ENCODE data around the gene COQ10A. TPM values are rescaled to one million over a fixed set of nuclear protein-coding genes. Genes with fewer than 3 reads are reported as not detected.

The COQ10A gene
- polyA plus RNA-seq, 3 donors = 1.7 to 13.5 (median 2.0) TPM

GRCh38 chr12:56299308-56299852 is 32.6 kb downstream of the COQ10A start:
- Histone ChIP-seq H3K27ac (ENCODE audit: low read depth in 1 of 2, low read length in 2 of 2) (peak overlapping the region; percentile 84 to 95), H3K4me1 (ENCODE audit: control insufficient read depth in 1 of 2, insufficient read depth in 2 of 2, low read length in 2 of 2) (peaks cover 41 to 49% of the 10 kb centered on the region in 2 donors), H3K9ac (ENCODE audit: insufficient read depth, low read length, poor library complexity, severe bottlenecking) (peak overlapping the region; percentile 94), H3K9me3 (replicated peaks in 1 of 2; ENCODE audit: control insufficient read depth in 1 of 2, insufficient read depth in 1 of 2, low read length in 2 of 2) (no peaks in the 10 kb centered on the region), H3K36me3 (replicated peaks in 1 of 2; ENCODE audit: control insufficient read depth in 1 of 2, insufficient read depth in 2 of 2, low read length in 2 of 2) (peaks cover 5 to 21% of the 10 kb centered on the region in 2 donors), H4K20me1 (ENCODE audit: insufficient read depth, low read length) (peaks cover 53% of the 10 kb centered on the region), H2AFZ (ENCODE audit: insufficient read depth, low read depth, low read length, poor library complexity, severe bottlenecking) (peak overlapping the region; percentile 85), H3K4me2 (replicated peaks; ENCODE audit: extremely low read depth, low read length, poor library complexity, severe bottlenecking) (peak overlapping the region; percentile 99), H3K79me2 (ENCODE audit: insufficient read depth, low read length) (peaks cover 68% of the 10 kb centered on the region), H3K27me3 (ENCODE audit: control insufficient read depth in 2 of 2, insufficient read depth in 2 of 2, low read length in 2 of 2) (no peaks in the 10 kb centered on the region), H3K4me3 (replicated peaks in 1 of 3; ENCODE audit: low read depth in 2 of 3, low read length in 3 of 3) (peak overlapping the region; percentile 61 to 84 (median 66))
- peaks cover 50% of the 10 kb centered on the region for H3K4me1 Mint-ChIP-seq
- H3K36me3 Mint-ChIP-seq = peaks cover 9 to 29% of the 10 kb centered on the region in 2 donors
- H3K4me3 Mint-ChIP-seq = peak overlapping the region; percentile 93 to 98
- no peaks in the 10 kb centered on the region for H3K9me3 Mint-ChIP-seq
- intact Hi-C loops (cut with micrococcal nuclease) = no loop called here
- 0% methylated on average over 4 of the region's 10 CpGs for WGBS (ENCODE audit: insufficient coverage)
- no peak for TF ChIP-seq CTCF (IDR thresholded peaks at IDR 0.05)
- no peak for DNase-seq
- peaks cover 0 to 2% (median 0%) of the 10 kb centered on the region in 3 donors for H3K27me3 Mint-ChIP-seq (ENCODE audit: low read depth in 3 of 3)
- peak overlapping the region; percentile 94 to 97 (median 97) for H3K27ac Mint-ChIP-seq

GRCh38 chr12:56299853-56300643 is 33.3 kb downstream of the COQ10A start, which contains the start of gene CS:
Gene CS (minus strand): TSS chr12:56300330. CDS start chr12:56300201, 129 bp downstream.
- WGBS (ENCODE audit: insufficient coverage) = under 1% methylated on average over 56 of the region's 63 CpGs
- Histone ChIP-seq H3K79me2 (ENCODE audit: insufficient read depth, low read length) (peaks cover 61% of the 10 kb centered on the region), H3K4me1 (ENCODE audit: control insufficient read depth in 1 of 2, insufficient read depth in 2 of 2, low read length in 2 of 2) (peaks cover 41 to 49% of the 10 kb centered on the region in 2 donors), H3K27ac (ENCODE audit: low read depth in 1 of 2, low read length in 2 of 2) (peak within 1 kb of the TSS; percentile 84 to 95), H2AFZ (ENCODE audit: insufficient read depth, low read depth, low read length, poor library complexity, severe bottlenecking) (peak within 1 kb of the TSS; percentile 86), H3K9ac (ENCODE audit: insufficient read depth, low read length, poor library complexity, severe bottlenecking) (peak within 1 kb of the TSS; percentile 94), H3K9me3 (replicated peaks in 1 of 2; ENCODE audit: control insufficient read depth in 1 of 2, insufficient read depth in 1 of 2, low read length in 2 of 2) (no peaks in the 10 kb centered on the region), H3K27me3 (ENCODE audit: control insufficient read depth in 2 of 2, insufficient read depth in 2 of 2, low read length in 2 of 2) (no peaks in the 10 kb centered on the region), H3K4me3 (replicated peaks in 1 of 3; ENCODE audit: low read depth in 2 of 3, low read length in 3 of 3) (peak within 1 kb of the TSS; percentile 61 to 84 (median 66)), H3K4me2 (replicated peaks; ENCODE audit: extremely low read depth, low read length, poor library complexity, severe bottlenecking) (peak within 1 kb of the TSS; percentile 99), H4K20me1 (ENCODE audit: insufficient read depth, low read length) (peaks cover 46% of the 10 kb centered on the region), H3K36me3 (replicated peaks in 1 of 2; ENCODE audit: control insufficient read depth in 1 of 2, insufficient read depth in 2 of 2, low read length in 2 of 2) (peaks cover 5 to 23% of the 10 kb centered on the region in 2 donors)
- peak within 1 kb of the TSS; percentile 93 to 98 for H3K4me3 Mint-ChIP-seq
- no peaks in the 10 kb centered on the region for H3K9me3 Mint-ChIP-seq
- no peak for TF ChIP-seq CTCF (IDR thresholded peaks at IDR 0.05)
- peaks cover 11 to 25% of the 10 kb centered on the region in 2 donors for H3K36me3 Mint-ChIP-seq
- intact Hi-C loops (cut with micrococcal nuclease) = loop anchor here (2.0 kb wide), 2 partner anchors 15 to 61 kb away; partner anchors contain the start of genes CNPY2 (in 1 of the 2) and STAT2 (in 1 of the 2)
- H3K27me3 Mint-ChIP-seq (ENCODE audit: low read depth in 3 of 3) = peaks cover 0 to 2% (median 0%) of the 10 kb centered on the region in 3 donors
- peak; percentile 97 to 98 (median 98) for DNase-seq
- H3K4me1 Mint-ChIP-seq = peaks cover 50% of the 10 kb centered on the region
- H3K27ac Mint-ChIP-seq = peak within 1 kb of the TSS; percentile 94 to 97 (median 97)
